Loucy (cell line): ENCODE measurements around the gene POC5.

Experiments
- H2AFZ ChIP-seq: fragments of 200-600 bp; sonication (generic); 2 replicates; pipeline ENCODE4 v1.6.0; 2016; ENCODE audit warnings: antibody characterized with exemption, mild to moderate bottlenecking, low read length, moderate library complexity
- H3F3A ChIP-seq: fragments of 200-600 bp; 2 replicates; pipeline ENCODE4 v1.6.0; 2016; ENCODE audit warnings: antibody characterized with exemption, low read depth, mild to moderate bottlenecking
- H3K27me3 ChIP-seq: fragments of 200-600 bp; sonication (generic); 2 replicates; pipeline ENCODE4 v1.6.1; 2014; ENCODE audit warnings: low read length, mild to moderate bottlenecking; ENCODE audit not compliant: insufficient read depth, poor library complexity, severe bottlenecking
- H3K36me3 ChIP-seq: fragments of 200-600 bp; sonication (generic); 2 replicates; pipeline ENCODE4 v1.6.1; 2016; ENCODE audit warnings: low read length; ENCODE audit not compliant: insufficient read depth
- H3K4me1 ChIP-seq: fragments of 200-600 bp; sonication (generic); 2 replicates; pipeline ENCODE4 v1.5.1; 2014; ENCODE audit warnings: low read length, mild to moderate bottlenecking; ENCODE audit not compliant: insufficient read depth, poor library complexity, severe bottlenecking
- H3K4me2 ChIP-seq: fragments of 200-600 bp; sonication (generic); 2 replicates; pipeline ENCODE4 v1.6.0; 2014; ENCODE audit warnings: antibody characterized with exemption, low read length, low read depth, mild to moderate bottlenecking; ENCODE audit not compliant: poor library complexity, severe bottlenecking
- H3K4me3 ChIP-seq: fragments of 200-600 bp; sonication (generic); 2 replicates; pipeline ENCODE4 v1.5.1; 2014; ENCODE audit warnings: low read length, mild to moderate bottlenecking, mixed read lengths; ENCODE audit not compliant: poor library complexity, severe bottlenecking
- H3K79me2 ChIP-seq: fragments of 200-600 bp; sonication (generic); 2 replicates; pipeline ENCODE4 v1.6.1; 2014; ENCODE audit warnings: low read length; ENCODE audit not compliant: insufficient read depth
- H3K9ac ChIP-seq: fragments of 200-600 bp; sonication (generic); 2 replicates; pipeline ENCODE4 v1.6.0; 2014; ENCODE audit warnings: mild to moderate bottlenecking, low read depth, low read length, moderate library complexity; ENCODE audit not compliant: poor library complexity, severe bottlenecking
- H3K9me2 ChIP-seq: fragments of 200-600 bp; sonication (generic); replicated peaks from 2 replicates; pipeline ENCODE4 v1.6.1; 2016; ENCODE audit warnings: low read depth, low read length, mixed read lengths
- H3K9me3 ChIP-seq: fragments of 200-600 bp; sonication (generic); 2 replicates; pipeline ENCODE4 v1.6.1; 2014; ENCODE audit warnings: mild to moderate bottlenecking, antibody characterized with exemption, low read length, low read depth; ENCODE audit not compliant: insufficient read depth
- H4K20me1 ChIP-seq: fragments of 200-600 bp; sonication (generic); 2 replicates; pipeline ENCODE4 v1.6.0; 2014; ENCODE audit warnings: antibody characterized with exemption, low read length, mild to moderate bottlenecking; ENCODE audit not compliant: insufficient read depth, poor library complexity, severe bottlenecking
- EZH2phosphoT487 ChIP-seq: fragments of 200-600 bp; IDR thresholded peaks from 2 replicates; pipeline ENCODE4 v1.6.1; 2018; ENCODE audit warnings: antibody characterized with exemption, mild to moderate bottlenecking, moderate library complexity, borderline replicate concordance
- TF ChIP-seq, protein P1 (sequence below): fragments of 200-600 bp; sonication (generic); conservative IDR thresholded peaks from 2 replicates; pipeline ENCODE4 v1.5.1; 2014; ENCODE audit warnings: mild to moderate bottlenecking, antibody characterized with exemption, low read length

POC5 gene

DNA sequence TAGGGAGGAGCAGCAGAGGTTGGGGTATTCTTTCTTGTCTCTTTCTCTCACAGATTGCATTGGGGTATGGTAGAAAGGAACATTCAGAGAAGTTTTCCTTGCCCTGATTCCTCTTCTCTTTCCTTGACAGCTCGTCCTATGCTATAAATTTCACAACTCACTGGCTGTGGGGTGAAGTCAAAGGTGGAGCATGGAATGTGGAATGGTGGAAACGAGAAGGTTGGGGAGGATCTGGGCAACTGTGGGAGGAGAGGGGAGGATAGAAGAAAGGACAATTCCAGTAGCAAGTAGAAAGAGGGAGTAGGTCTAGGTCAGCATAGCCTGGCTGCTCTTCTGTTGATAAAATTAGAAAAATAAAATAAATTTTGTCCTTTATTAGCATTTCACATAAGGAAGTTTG, 39.0 kb upstream of the POC5 start:
- Histone ChIP-seq H3K4me2 (no peak overlapping the region), H3K4me3 (no peak overlapping the region)
- no peak for TF ChIP-seq EZH2phosphoT487
- TF ChIP-seq, protein P1, sequence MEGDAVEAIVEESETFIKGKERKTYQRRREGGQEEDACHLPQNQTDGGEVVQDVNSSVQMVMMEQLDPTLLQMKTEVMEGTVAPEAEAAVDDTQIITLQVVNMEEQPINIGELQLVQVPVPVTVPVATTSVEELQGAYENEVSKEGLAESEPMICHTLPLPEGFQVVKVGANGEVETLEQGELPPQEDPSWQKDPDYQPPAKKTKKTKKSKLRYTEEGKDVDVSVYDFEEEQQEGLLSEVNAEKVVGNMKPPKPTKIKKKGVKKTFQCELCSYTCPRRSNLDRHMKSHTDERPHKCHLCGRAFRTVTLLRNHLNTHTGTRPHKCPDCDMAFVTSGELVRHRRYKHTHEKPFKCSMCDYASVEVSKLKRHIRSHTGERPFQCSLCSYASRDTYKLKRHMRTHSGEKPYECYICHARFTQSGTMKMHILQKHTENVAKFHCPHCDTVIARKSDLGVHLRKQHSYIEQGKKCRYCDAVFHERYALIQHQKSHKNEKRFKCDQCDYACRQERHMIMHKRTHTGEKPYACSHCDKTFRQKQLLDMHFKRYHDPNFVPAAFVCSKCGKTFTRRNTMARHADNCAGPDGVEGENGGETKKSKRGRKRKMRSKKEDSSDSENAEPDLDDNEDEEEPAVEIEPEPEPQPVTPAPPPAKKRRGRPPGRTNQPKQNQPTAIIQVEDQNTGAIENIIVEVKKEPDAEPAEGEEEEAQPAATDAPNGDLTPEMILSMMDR = no peak

DNA sequence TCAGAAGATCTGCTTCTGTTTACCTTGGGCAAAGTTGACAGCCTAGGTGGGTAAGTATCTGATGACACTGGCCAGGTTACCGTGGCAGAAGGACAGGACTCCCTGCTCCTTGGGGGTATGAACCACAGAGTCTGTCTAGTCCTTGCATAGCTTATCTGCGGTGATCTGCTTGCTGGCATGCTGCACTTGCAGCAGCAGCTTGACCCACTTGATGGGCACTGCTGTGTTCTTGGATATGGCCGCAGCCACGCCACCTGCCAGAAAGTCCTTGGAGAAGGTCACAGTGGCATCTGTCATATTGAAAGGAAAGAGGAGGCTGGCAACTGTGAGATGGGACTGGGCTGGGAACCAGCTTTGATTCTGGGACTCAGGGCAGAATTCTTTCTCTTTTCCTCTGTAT, 35.9 kb upstream of the POC5 start:
- Histone ChIP-seq H3K9me3 (no peaks in the 10 kb centered on the region), H3F3A (no peaks in the 10 kb centered on the region), H2AFZ (no peak overlapping the region), H3K4me1 (no peaks in the 10 kb centered on the region), H3K27me3 (peaks cover 9% of the 10 kb centered on the region), H3K4me2 (no peak overlapping the region), H3K9me2 (no peaks in the 10 kb centered on the region), H3K79me2 (no peaks in the 10 kb centered on the region), H3K36me3 (no peaks in the 10 kb centered on the region), H3K4me3 (no peak overlapping the region), H3K9ac (no peak overlapping the region), H4K20me1 (no peaks in the 10 kb centered on the region)
- TF ChIP-seq, protein P1 = no peak
- TF ChIP-seq EZH2phosphoT487 = no peak

More for the DNA sequence above, 39.0 kb upstream of the POC5 start:
- Histone ChIP-seq H3K79me2 (no peaks in the 10 kb centered on the region), H3K9me3 (no peaks in the 10 kb centered on the region), H3K9me2 (no peaks in the 10 kb centered on the region), H4K20me1 (no peaks in the 10 kb centered on the region), H3K9ac (no peak overlapping the region), H3K36me3 (no peaks in the 10 kb centered on the region), H3K27me3 (peaks cover 13% of the 10 kb centered on the region), H3K4me1 (no peaks in the 10 kb centered on the region), H3F3A (no peaks in the 10 kb centered on the region), H2AFZ (no peak overlapping the region)

DNA sequence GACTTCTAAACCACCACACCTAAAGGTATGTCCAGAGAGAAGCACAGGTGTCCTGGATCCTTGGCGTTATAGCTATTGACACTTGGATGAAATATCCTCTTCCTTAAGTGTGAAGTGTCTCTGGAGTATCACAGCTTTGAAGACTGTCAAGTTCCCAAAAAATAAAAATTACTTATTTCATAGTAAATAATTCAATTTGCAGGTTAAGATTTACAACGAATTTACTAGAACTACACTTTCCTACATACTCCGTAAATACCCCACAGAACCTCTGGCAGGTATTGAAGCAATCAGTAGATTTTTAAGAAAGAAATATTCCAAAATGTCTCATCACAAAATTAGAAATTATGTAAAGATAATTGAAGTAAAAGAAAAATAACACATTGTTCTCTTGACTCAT, 27.1 kb upstream of the POC5 start:
- H3F3A ChIP-seq = no peaks in the 10 kb centered on the region
- H2AFZ ChIP-seq = no peak overlapping the region
- H3K9me3 ChIP-seq = no peaks in the 10 kb centered on the region
- no peak overlapping the region for H3K9ac ChIP-seq
- H3K36me3 ChIP-seq = no peaks in the 10 kb centered on the region
- H4K20me1 ChIP-seq = no peaks in the 10 kb centered on the region
- no peaks in the 10 kb centered on the region for H3K79me2 ChIP-seq
- no peaks in the 10 kb centered on the region for H3K9me2 ChIP-seq
- no peak overlapping the region for H3K4me2 ChIP-seq
- no peak for TF ChIP-seq EZH2phosphoT487
- TF ChIP-seq, protein P1 = no peak
- H3K27me3 ChIP-seq = no peaks in the 10 kb centered on the region
- H3K4me3 ChIP-seq = no peak overlapping the region
- no peaks in the 10 kb centered on the region for H3K4me1 ChIP-seq
